K562 (cell line): ENCODE measurements around the gene ZER1. TPM values are rescaled to one million over a fixed set of nuclear protein-coding genes. Genes with fewer than 3 reads are reported as not detected.
A peak's percentile ranks its signal among the peaks of the same experiment; 100 is the strongest.

ENCODE experiments used
- ATAC-seq: fragments of 200-7000 bp; cut with Tn5 transposase; 3 replicates; pipeline ENCODE4 v1.9.1; 2020; ENCODE audit warnings: moderate library complexity
- BruUV-seq: library from RNA; stranded (reverse); fragments of 400-500 nt; replicated peaks from 2 replicates; lab custom pipeline; 2021; lab: Mats Ljungman, UMichigan
- CTCF ChIA-PET: fragments of 300-600 bp; formaldehyde crosslinking; extraction: SDS; loops from one replicate; lab custom pipeline; 2021; ENCODE audit warnings: low intra/inter-chr PET ratio; lab: Yijun Ruan, JAX
- POLR2A ChIA-PET: fragments of 300-600, 350-650 bp; sonication (Branson Sonifier 250); formaldehyde crosslinking; extraction: SDS; loops from one replicate; lab custom pipeline; 2021; ENCODE audit warnings: antibody characterized with exemption, inconsistent platforms; lab: Yijun Ruan, JAX
- DNase-seq, 4 experiments: peaks; one replicate each; pipeline versions ENCODE4 v3.0.0 to v3.0.0-alpha.2; 2011 to 2018; ENCODE audit warnings: low spot score in 3 of 4, mixed read lengths in 3 of 4; ENCODE audit errors: extremely low read depth in 1 of 4
- FAIRE-seq: peaks from 2 replicates; lab custom pipeline; 2011; peaks lifted over from hg19 to GRCh38; lab: Jason Lieb, UNC
- H2AFZ ChIP-seq: 2 replicates; pipeline ENCODE4 v1.6.0; 2011; ENCODE audit warnings: low read depth, low read length, control low read depth, inconsistent platforms
- H3K27ac ChIP-seq: fragments of 200-600 bp; 3 replicates; pipeline ENCODE4 v1.8.0; 2011; ENCODE audit warnings: low read depth, mild to moderate bottlenecking, control low read depth, inconsistent platforms, low read length, moderate library complexity, mixed read lengths; ENCODE audit errors: extremely low read depth
- H3K27me3 ChIP-seq, 2 experiments: fragments of 300-600 bp in 1 of 2; 2 replicates in 1 of 2; 3 replicates in 1 of 2; pipeline versions ENCODE4 v1.6.0 to v1.8.0; 2011; ENCODE audit warnings: inconsistent platforms in 2 of 2, low read length in 2 of 2, mild to moderate bottlenecking in 1 of 2, mixed read lengths in 1 of 2, moderate library complexity in 1 of 2; ENCODE audit not compliant: control insufficient read depth in 2 of 2, insufficient read depth in 2 of 2
- H3K36me3 ChIP-seq: fragments of 300-600 bp; 3 replicates; pipeline ENCODE4 v1.8.0; 2011; ENCODE audit warnings: mild to moderate bottlenecking, low read length, inconsistent platforms; ENCODE audit not compliant: control insufficient read depth, insufficient read depth
- H3K4me1 ChIP-seq, 2 experiments: fragments of 200-600 bp in 1 of 2; replicated peaks in 1 of 2; 2 replicates in 1 of 2; 3 replicates in 1 of 2; pipeline versions ENCODE4 v1.5.1 to v1.8.0; 2011; ENCODE audit warnings: inconsistent platforms in 2 of 2, low read length in 2 of 2, mild to moderate bottlenecking in 1 of 2, mixed read lengths in 1 of 2, moderate library complexity in 1 of 2; ENCODE audit not compliant: control insufficient read depth in 2 of 2, insufficient read depth in 2 of 2
- H3K4me2 ChIP-seq: 2 replicates; pipeline ENCODE4 v1.6.1; 2011; ENCODE audit warnings: low read length, control low read depth, inconsistent platforms, mixed read lengths; ENCODE audit not compliant: insufficient read depth
- H3K4me3 ChIP-seq: fragments of 200-600 bp; sonication (generic), shearing (Covaris generic); 2 replicates; pipeline ENCODE4 v1.5.1; 2016; ENCODE audit warnings: control low read depth, inconsistent platforms
- H3K79me2 ChIP-seq: fragments of 200-600 bp; 3 replicates; pipeline ENCODE4 v1.8.0; 2011; ENCODE audit warnings: low read length, inconsistent platforms; ENCODE audit not compliant: control insufficient read depth, insufficient read depth
- H3K9ac ChIP-seq, 2 experiments: 2 replicates each; pipeline versions ENCODE4 v1.6.0 to v1.6.1; 2011; ENCODE audit warnings: low read depth in 2 of 2, low read length in 2 of 2, control low read depth in 1 of 2, inconsistent platforms in 1 of 2, mild to moderate bottlenecking in 1 of 2, mixed read lengths in 1 of 2; ENCODE audit not compliant: insufficient read depth in 1 of 2
- H3K9me1 ChIP-seq: one replicate; pipeline ENCODE4 v1.6.0; 2011; ENCODE audit warnings: inconsistent platforms, mild to moderate bottlenecking, low read length, moderate library complexity; ENCODE audit not compliant: control insufficient read depth, insufficient read depth
- H3K9me3 ChIP-seq: replicated peaks from 2 replicates; pipeline ENCODE4 v1.5.1; 2011; ENCODE audit warnings: low read depth, low read length, inconsistent platforms; ENCODE audit not compliant: control insufficient read depth, insufficient read depth
- H4K20me1 ChIP-seq: replicated peaks from 2 replicates; pipeline ENCODE4 v1.6.1; 2011; ENCODE audit warnings: low read length, inconsistent platforms, mixed read lengths; ENCODE audit not compliant: control insufficient read depth, insufficient read depth
- JUN ChIP-seq, 2 experiments: sonication (generic) in 1 of 2; formaldehyde crosslinking in 1 of 2; IDR thresholded peaks; 2 replicates each; pipeline versions ENCODE4 v1.6.1 to v1.8.0; 2012 to 2022; ENCODE audit warnings: borderline replicate concordance in 2 of 2, mild to moderate bottlenecking in 2 of 2, improper control_type of control experiment in 1 of 2, low read depth in 1 of 2, low read length in 1 of 2, missing genetic modification reagents in 1 of 2
- MTA1 ChIP-seq: fragments of 450-650 bp; IDR thresholded peaks from 2 replicates; pipeline ENCODE4 v1.6.1; 2017; ENCODE audit warnings: borderline replicate concordance
- TRIM28 ChIP-seq: fragments of 450-650 bp; IDR thresholded peaks from 2 replicates; pipeline ENCODE4 v1.6.1; 2017
- ZNF12 ChIP-seq: sonication (generic); formaldehyde crosslinking; IDR thresholded peaks from 2 replicates; pipeline ENCODE4 v1.4.0; 2020; ENCODE audit warnings: mild to moderate bottlenecking, missing genetic modification reagents
- WGBS: fragments of 100-300 bp; shearing (Covaris generic); methylation state at CpG from one replicate; pipeline ENCODE4 v1.1.6; 2016; ENCODE audit warnings: low coverage, mixed read lengths; ENCODE audit not compliant: insufficient coverage; ENCODE audit errors: missing lambda C conversion rate; 5-methylcytosine and 5-hydroxymethylcytosine counted together
- in situ Hi-C: fragments of 300-500 bp; cut with MboI; formaldehyde crosslinking; loops from 4 replicates; pipeline ENCODE4 v1.15.0; 2018; ENCODE audit warnings: inconsistent platforms, mixed read lengths
- intact Hi-C: fragments of 100-400 bp; cut with micrococcal nuclease; formaldehyde crosslinking; loops from 2 replicates; pipeline ENCODE4 v1.14.2; 2022
- polyA plus RNA-seq, 8 experiments: library from polyadenylated mRNA; depleted of rRNA in 4 of 8; stranded (reverse) in 5 of 8; unstranded in 3 of 8; fragments of >200 nt; fragmentation: Nextera tagmentation in 2 of 8; fragmentation: Illumina TruSeq in 1 of 8; extraction: Ambion mirVana in 2 of 8; extraction: Trizol in 1 of 8; gene quantifications; 2 replicates each; pipeline versions ENCODE4 v1.2.1 to v1.2.3, GENCODE V29; 2011 to 2014; ENCODE audit warnings: inconsistent platforms in 1 of 8, missing spikeins in 1 of 8
- total RNA-seq, 7 experiments: library from RNA; depleted of rRNA in 6 of 7; stranded (reverse); fragments of >200 nt in 6 of 7; fragmentation: Illumina TruSeq in 2 of 7; extraction: Trizol in 2 of 7; gene quantifications; 2 replicates each; pipeline versions ENCODE4 v1.2.1 to v1.2.3, GENCODE V29; 2011 to 2021; ENCODE audit warnings: low replicate concordance in 1 of 7
- TF ChIP-seq, protein P1 (sequence below): sonication (generic); formaldehyde crosslinking; IDR thresholded peaks from 2 replicates; pipeline ENCODE4 v1.5.0; 2020; ENCODE audit warnings: missing genetic modification reagents

The ZER1 gene
- total and polyA plus RNA-seq, 9 of the 15 experiments (the other 6 are each of a cell fraction or from before 2014, with no cell fraction given) = 0.07 to 10.7 (median 6.2) TPM

DNA sequence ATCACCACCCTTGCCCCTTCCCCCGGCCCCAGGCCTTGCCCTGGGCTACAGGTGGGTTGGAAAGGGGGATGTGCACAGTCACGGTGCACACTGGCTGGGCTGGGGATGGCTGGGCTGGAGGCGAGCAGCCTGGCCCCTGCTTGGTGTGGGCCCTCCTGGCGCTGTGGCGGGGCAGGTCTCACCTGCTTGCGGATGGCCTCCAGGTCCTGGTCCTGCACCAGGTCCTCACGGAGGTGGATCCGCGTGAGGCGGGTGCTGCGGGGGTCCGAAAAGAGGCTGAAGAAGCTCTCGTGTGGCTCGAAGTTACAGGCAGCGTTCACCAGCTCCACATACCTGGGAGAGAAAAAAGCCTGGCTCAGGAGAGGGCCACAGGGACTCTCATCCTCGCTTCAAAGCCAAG is 18.1 kb downstream of the ZER1 start (continued):
- TF ChIP-seq ZNF12 (CRISPR knock-in tag) (no peak), MTA1 (no peak)

- ATAC-seq = no peak
- CTCF ChIA-PET = no interaction called here
Measured at GRCh38 chr9:128750926-128751595, 20.7 kb downstream of the ZER1 start.

More at GRCh38 chr9:128750926-128751595, 20.7 kb downstream of the ZER1 start:
- intact Hi-C loops = no loop called here
- Histone ChIP-seq H3K27ac (no peak overlapping the region), H3K4me3 (no peak overlapping the region), H3K9me1 (no peaks in the 10 kb centered on the region), H4K20me1 (no peaks in the 10 kb centered on the region), H3K36me3 (peaks cover 10% of the 10 kb centered on the region; the same call in 2 of the 3 replicates), H2AFZ (no peak overlapping the region), H3K27me3 (no peaks in the 10 kb centered on the region), H3K79me2 (no peaks in the 10 kb centered on the region), H3K9ac (peak overlapping the region in 1 of 2 experiments; percentile 2; a peak in 1 of 4 replicates), H3K9me3 (no peaks in the 10 kb centered on the region), H3K4me2 (no peak overlapping the region), H3K4me1 (peaks cover 0 to 10% of the 10 kb centered on the region in 2 experiments; a peak in 1 of 5 replicates)
- FAIRE-seq = no peak
- in situ Hi-C loops = no loop called here
- 78% methylated on average over 21 of the region's 22 CpGs for WGBS
- POLR2A ChIA-PET = interaction anchor here (0.6 to 1.7 kb wide), 5 partner anchors 10 to 176 kb away, joined by 3 to 7 read pairs (median 4); no protein-coding TSS in a partner anchor
- TF ChIP-seq, protein P1, sequence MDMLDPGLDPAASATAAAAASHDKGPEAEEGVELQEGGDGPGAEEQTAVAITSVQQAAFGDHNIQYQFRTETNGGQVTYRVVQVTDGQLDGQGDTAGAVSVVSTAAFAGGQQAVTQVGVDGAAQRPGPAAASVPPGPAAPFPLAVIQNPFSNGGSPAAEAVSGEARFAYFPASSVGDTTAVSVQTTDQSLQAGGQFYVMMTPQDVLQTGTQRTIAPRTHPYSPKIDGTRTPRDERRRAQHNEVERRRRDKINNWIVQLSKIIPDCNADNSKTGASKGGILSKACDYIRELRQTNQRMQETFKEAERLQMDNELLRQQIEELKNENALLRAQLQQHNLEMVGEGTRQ = no peak
- TF ChIP-seq JUN (IDR thresholded peaks at IDR 0.05; ENCODE audit: borderline replicate concordance, low read depth, low read length) (no peak), JUN (CRISPR knock-in tag; IDR thresholded peaks at IDR 0.05; ENCODE audit: borderline replicate concordance) (no peak), TRIM28 (no peak)
- no peak for DNase-seq
- no TSS peak for BruUV-seq
